Ureter (tissue), 1 donor: ENCODE data around the gene CATSPER1. TPM values are rescaled to one million over a fixed set of nuclear protein-coding genes. Genes with fewer than 3 reads are reported as not detected.

Experiments used
- DNase-seq: peaks from one replicate; pipeline ENCODE4 v3.0.0-alpha.2; 2020; ENCODE audit warnings: low spot score
- total RNA-seq: library from RNA; stranded (reverse); gene quantifications from one replicate; pipeline ENCODE4 v1.2.4, GENCODE V29; 2023
- donor health status: DM: yes; HTN: yes; CAD: no.

The CATSPER1 gene
- not detected for total RNA-seq

GRCh38 chr11:66026017-66026529 is at the start of gene CATSPER1:
CATSPER1 (minus strand) TSS chr11:66026479; CDS start chr11:66026379, 100 bp downstream.
- DNase-seq, result no peak

DNA sequence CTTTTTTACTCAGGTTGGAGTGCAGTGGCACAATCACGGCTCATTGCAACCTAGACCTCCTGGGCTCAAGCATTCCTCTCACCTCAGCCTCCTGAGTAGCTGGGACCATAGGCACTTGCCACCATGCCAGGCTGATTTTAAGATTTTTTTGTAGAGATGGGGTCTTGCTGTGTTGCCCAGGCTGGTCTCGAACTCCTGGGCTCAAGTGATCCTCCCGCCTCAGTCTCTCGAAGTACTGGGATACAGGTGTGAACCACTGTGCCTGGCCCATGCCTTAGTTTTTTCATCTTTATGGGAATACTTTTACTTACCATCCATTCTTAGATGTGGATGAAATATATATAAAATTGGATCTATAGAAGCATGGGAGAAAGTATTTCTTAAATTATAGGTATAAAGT is 49.0 kb upstream of the CATSPER1 start:
- no peak for DNase-seq

- no peak for DNase-seq
Measured at GRCh38 chr11:66073669-66074068, 47.4 kb upstream of the CATSPER1 start.

- DNase-seq, result no peak
Measured at GRCh38 chr11:66072518-66072917, 46.2 kb upstream of the CATSPER1 start.

GRCh38 chr11:66072081-66072480 is 45.8 kb upstream of the CATSPER1 start:
- no peak for DNase-seq

GRCh38 chr11:66071381-66071801 is 45.1 kb upstream of the CATSPER1 start:
- DNase-seq, result no peak

DNA sequence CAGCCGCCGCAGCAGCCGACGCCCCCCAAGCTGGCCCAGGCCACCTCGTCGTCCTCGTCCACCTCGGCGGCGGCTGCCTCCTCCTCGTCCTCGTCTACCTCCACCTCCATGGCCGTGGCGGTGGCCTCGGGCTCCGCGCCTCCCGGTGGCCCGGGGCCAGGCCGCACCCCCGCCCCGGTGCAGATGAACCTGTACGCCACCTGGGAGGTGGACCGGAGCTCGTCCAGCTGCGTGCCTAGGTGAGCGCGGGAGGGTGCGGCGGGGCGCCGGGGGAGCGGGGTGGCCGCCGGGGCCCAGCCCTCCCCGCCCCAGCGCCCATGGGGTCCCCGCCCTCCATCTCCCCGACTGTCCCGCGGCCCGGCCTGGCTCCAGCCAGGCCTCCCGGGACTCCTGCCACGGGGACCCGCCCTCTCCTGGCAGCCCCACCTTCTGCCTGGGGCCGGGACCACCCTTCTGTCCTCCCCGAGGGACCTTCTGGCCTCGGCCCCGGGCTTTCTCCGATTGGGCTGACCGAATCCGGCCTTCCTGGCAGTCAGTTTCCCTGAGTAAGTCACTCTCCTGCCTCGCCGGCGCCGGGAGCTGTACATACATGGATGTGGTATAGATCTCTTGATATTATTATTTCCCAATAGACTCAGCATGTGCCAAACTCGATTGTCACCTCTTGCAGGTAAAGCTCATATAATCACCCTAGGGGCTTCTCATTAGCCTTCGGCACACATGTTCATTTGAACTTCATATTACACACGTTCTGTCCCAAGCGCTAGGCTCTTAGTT is 44.5 kb upstream of the CATSPER1 start:
- peak; percentile 71 for DNase-seq

DNA sequence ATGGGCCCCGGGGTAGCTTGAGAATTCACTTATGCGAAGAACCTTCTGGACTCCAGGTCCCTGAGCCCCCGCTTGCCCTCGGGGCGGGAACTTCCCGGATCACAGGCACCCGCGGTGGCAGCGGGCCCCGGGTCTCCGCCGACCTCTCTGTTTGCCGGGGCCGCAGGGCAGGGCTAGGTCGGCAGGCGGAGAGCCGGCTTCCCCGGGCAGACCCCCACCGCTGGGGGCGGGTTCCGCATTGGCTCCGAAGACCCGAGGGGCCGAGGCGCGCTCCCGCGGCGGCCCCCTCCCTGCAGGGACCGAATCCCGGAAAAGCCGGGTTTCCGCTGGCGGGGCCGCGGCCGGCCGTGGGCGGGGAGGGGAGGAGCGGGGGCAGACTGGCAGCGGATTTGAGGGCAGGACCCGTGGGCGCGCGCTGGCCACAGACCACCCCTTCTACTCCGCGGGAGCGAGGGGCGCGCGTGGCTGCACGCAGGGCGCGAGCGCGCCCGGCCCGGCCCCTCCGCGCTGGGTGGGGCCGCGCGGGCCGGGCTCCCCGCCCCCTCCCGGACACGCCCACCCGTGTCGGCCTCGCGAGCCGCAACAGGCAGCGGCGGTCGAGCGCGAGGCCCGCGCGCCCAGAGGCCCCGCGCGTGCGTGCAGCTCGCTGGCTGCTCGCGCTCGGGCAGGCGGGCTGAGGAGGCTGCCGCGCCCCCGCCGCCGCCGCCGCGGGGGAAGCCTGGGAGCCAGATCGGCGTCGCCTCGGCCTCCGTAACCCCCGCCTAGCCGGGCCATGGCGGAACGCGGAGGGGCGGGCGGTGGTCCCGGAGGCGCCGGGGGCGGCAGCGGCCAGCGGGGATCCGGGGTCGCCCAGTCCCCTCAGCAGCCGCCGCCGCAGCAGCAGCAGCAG is 43.7 kb upstream of the CATSPER1 start, which contains the start of gene PACS1:
PACS1 (plus strand) TSS at position 558 of the 889 bp plus-strand sequence; CDS start at position 773, 215 bp downstream.
- DNase-seq, result peak; percentile 80

DNA sequence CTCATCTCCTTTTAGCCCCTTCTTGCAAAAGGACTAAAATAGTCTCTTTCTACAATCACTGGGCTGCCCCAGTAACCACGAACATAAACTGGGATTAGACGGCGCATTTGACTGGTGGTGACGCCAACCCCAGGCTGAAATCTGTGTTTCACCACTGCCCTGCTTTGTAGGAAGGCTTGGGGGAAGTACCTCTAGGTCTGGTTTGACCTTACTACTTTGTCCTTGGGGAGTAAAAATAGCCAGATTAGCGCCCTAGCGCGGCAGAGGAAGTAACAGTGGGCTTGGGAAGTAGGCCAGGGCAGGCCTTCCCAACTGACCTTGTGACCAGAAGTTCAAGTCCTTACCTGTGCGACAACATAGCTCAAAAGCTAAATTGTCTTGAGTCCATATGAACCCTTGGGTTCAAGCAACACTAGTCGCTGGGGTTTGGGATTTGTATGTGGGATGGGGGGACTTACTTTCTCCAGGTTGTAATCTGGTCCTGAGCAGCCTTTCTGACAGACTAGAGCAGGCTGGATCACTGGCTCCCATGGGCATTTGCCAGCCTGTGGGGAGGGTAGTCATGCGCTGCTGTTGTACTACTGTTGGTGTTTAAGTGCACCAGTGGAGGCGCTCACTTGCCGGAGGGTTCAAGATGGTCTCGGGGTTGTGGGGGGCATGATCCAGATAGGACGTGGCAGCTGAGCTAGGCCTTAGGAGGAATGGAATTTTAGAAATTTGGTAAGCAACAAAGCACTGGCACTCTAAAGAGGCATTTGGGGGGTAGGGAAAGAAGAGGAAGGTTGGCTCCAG is 42.8 kb upstream of the CATSPER1 start:
- DNase-seq, result no peak

GRCh38 chr11:66068154-66068821 is 42.0 kb upstream of the CATSPER1 start:
- DNase-seq, result no peak

- no peak for DNase-seq
Measured at GRCh38 chr11:66067640-66068039, 41.4 kb upstream of the CATSPER1 start.

DNA sequence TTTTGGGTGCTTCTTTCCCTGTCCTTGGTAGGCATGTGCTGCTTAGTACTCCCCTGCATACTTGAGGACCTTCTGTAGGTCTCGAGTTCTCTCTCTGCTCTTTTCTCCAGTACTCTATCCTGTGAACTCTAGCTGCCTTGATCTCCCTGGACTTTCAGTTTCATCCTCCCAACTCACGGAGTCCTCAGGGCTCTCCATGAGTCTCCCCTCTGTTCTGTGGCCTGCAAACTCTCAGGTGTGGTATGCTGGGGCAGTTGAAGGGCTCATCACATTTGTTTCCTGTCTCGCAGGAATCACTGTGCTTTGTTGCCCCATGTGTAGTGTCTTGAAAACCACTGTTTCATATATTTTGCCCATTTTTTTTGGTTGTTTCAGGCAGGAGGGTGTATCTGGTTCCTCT is 40.5 kb upstream of the CATSPER1 start:
- no peak for DNase-seq

DNA sequence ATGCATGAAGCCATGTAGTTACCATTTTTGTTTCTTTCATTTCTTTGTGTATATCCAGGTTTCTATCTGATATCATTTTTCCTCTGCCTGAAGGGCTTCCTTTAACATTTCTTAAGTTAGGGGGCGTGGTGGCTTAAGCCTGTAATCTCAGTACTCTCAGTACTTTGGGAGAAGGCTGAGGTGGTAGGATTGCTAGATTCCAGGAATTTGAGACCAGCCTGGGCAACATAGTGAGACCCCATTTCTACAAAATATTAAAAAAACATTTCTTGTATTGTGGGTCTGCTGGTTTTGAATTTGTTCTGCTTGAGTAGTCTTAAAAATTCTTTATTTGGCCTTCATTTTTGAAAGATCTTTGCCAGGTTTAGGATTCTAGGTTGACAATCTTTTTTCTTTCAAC is 38.3 kb upstream of the CATSPER1 start:
- no peak for DNase-seq

DNA sequence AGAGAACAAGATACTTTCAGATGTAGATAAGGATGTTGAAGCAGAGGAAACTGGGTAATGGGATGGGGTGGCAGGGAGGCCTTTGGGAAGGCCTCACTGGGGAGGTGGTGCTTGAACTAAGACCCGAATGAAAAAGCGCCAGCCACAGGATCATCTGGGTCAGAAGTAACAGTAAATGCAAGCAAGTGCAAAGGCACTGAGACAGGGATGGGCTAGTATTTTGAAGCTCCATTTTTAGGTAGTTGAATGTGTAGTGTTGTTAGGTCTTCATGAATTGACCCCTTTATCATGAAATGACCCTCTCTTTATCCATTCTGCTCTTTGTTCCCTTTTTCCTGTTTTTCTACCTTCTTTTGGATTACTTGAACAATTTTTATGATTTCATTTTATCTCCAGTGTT is 37.6 kb upstream of the CATSPER1 start:
- DNase-seq, result no peak

GRCh38 chr11:66062408-66062807 is 36.1 kb upstream of the CATSPER1 start:
- DNase-seq, result no peak

- DNase-seq, result no peak
Measured at GRCh38 chr11:66061268-66061667, 35.0 kb upstream of the CATSPER1 start.

DNA sequence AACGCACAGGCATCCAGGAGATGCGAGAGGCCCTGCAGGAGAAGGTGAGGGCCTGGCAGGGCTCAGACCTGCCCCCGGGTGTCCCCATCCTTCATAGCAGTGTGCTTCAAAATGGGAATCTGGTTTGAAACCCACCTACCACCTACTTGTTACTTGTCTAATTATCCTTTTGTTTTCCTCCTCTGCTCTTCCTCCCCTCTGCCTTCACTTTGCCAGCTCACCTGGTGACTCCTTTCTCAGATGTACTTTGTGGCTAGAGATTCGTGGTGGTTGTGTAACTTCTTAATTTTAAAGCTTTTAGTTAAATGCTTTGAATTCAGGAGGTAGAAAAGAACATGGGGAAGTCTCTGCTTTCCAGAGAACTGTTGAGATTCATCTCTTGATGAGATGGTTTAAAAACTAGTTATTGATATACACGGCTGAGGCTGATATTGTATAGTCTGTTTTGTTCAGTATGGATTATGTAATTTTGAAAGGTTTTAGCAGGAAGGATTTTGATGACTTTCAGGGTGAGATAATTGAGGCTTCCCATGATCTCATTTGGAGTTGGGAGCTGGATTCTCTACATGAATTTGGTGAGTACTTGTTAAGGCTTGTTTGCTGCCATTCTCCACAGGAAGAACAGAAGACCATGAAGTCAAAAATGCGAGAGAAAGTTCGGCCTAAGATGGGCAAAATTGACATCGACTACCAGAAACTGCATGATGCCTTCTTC is 33.8 kb upstream of the CATSPER1 start:
- DNase-seq, result no peak

GRCh38 chr11:66056501-66056900 is 30.2 kb upstream of the CATSPER1 start:
- no peak for DNase-seq

DNA sequence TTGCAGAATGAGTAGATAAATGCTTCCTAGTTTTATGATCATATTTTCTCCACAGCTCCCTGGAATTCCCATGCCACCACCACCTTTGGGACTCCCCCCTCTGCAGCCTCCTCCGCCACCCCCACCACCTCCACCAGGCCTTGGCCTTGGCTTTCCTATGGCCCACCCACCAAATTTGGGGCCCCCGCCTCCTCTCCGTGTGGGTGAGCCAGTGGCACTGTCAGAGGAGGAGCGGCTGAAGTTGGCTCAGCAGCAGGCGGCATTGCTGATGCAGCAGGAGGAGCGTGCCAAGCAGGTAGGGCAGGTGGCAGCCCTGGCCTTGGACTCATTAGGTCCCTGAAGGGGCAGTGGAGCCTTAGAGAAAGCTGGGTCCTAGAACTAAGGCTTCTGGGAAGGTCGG is 28.7 kb upstream of the CATSPER1 start:
- DNase-seq, result no peak

GRCh38 chr11:66052664-66052982 is 26.3 kb upstream of the CATSPER1 start:
- no peak for DNase-seq
